ENCODE data around the gene STAT1. TPM values are rescaled to one million over a fixed set of nuclear protein-coding genes. Genes with fewer than 3 reads are reported as not detected.

Gene STAT1
- total RNA-seq, 1 experiment from 2014 or later = 73.4 TPM

GRCh38 chr2:191020742-191021381 lies 6.9 kb upstream of the STAT1 start:
- ChIA-PET POLR2A (no interaction called here), CTCF (no interaction called here)
- DNase-seq (ENCODE audit: low read depth, low spot score) = no peak
- TF ChIP-seq SIN3A (IDR thresholded peaks at IDR 0.05; ENCODE audit: borderline replicate concordance, insufficient read depth, low read depth, low read length) (no peak), POLR2AphosphoS5 (IDR thresholded peaks at IDR 0.05; ENCODE audit: low read depth, low read length) (peak; percentile 9; the same call in 1 of the 2 replicates)
- Histone ChIP-seq H3K4me3 (ENCODE audit: low read depth in 2 of 2, low read length in 2 of 2) (peak overlapping the region; percentile 61 to 67), H3K36me3 (ENCODE audit: control insufficient read depth, insufficient read depth, low read length) (no peaks in the 10 kb centered on the region; the same call in 1 of the 2 replicates), H3K27me3 (ENCODE audit: control insufficient read depth, insufficient read depth, low read length) (no peaks in the 10 kb centered on the region), H3K27ac (ENCODE audit: low read length) (peak overlapping the region; percentile 97), H3K4me1 (ENCODE audit: control insufficient read depth, insufficient read depth, low read length) (peaks cover 26% of the 10 kb centered on the region), H3K9me3 (ENCODE audit: control insufficient read depth, insufficient read depth, low read depth, low read length) (no peaks in the 10 kb centered on the region)
- in situ Hi-C loops (cut with HindIII; ENCODE audit: low pct_unique_long_range_greater_than_20kb, low sequenced_read_pairs) = no loop called here
- intact Hi-C loops (cut with micrococcal nuclease; ENCODE audit: unreplicated experiment) = no loop called here
- ATAC-seq = peak; percentile 46
- TSS peak; percentile 86 for BruUV-seq (replicated peaks)

GRCh38 chr2:191020221-191020741 lies 6.3 kb upstream of the STAT1 start:
- intact Hi-C loops (cut with micrococcal nuclease; ENCODE audit: unreplicated experiment) (no loop called here), in situ Hi-C loops (cut with HindIII; ENCODE audit: low pct_unique_long_range_greater_than_20kb, low sequenced_read_pairs) (no loop called here)
- no TSS peak for BruUV-seq (replicated peaks)
- Histone ChIP-seq H3K4me3 (ENCODE audit: low read depth in 2 of 2, low read length in 2 of 2) (peak overlapping the region; percentile 61 to 67), H3K4me1 (ENCODE audit: control insufficient read depth, insufficient read depth, low read length) (peaks cover 26% of the 10 kb centered on the region), H3K36me3 (ENCODE audit: control insufficient read depth, insufficient read depth, low read length) (no peaks in the 10 kb centered on the region; the same call in 1 of the 2 replicates), H3K27ac (ENCODE audit: low read length) (peak overlapping the region; percentile 97), H3K27me3 (ENCODE audit: control insufficient read depth, insufficient read depth, low read length) (no peaks in the 10 kb centered on the region), H3K9me3 (ENCODE audit: control insufficient read depth, insufficient read depth, low read depth, low read length) (no peaks in the 10 kb centered on the region)
- 0 out of 4 replicates have a peak, but pooled peaks of 1 of the 2 experiments have one; percentile 45 for TF ChIP-seq REST (IDR thresholded peaks at IDR 0.05; ENCODE audit: insufficient read depth in 1 of 2, low read depth in 2 of 2, low read length in 1 of 2)
- peak; percentile 100 for TF ChIP-seq SIN3A (IDR thresholded peaks at IDR 0.05; ENCODE audit: borderline replicate concordance, insufficient read depth, low read depth, low read length)
- TF ChIP-seq POLR2AphosphoS5 (IDR thresholded peaks at IDR 0.05; ENCODE audit: low read depth, low read length) = peak; percentile 98
- no peak for TF ChIP-seq CTCF (IDR thresholded peaks at IDR 0.05)
- peak; percentile 83; the same call in 1 of the 2 replicates for TF ChIP-seq TCF7L2 (IDR thresholded peaks at IDR 0.05; ENCODE audit: low read depth, low read length)
- DNase-seq (ENCODE audit: low read depth, low spot score) (peak; percentile 81), ATAC-seq (peak; percentile 95)
- POLR2A ChIA-PET = interaction anchor here (0.5 kb wide), 1 partner anchor 1043 kb away, joined by 3 read pairs; no protein-coding TSS in a partner anchor
- CTCF ChIA-PET = no interaction called here

- in situ Hi-C loops (cut with HindIII; ENCODE audit: low pct_unique_long_range_greater_than_20kb, low sequenced_read_pairs) = no loop called here
- no TSS peak for BruUV-seq (replicated peaks)
- ChIA-PET CTCF (no interaction called here), POLR2A (no interaction called here)
- Histone ChIP-seq H3K27me3 (ENCODE audit: control insufficient read depth, insufficient read depth, low read length) (no peaks in the 10 kb centered on the region), H3K27ac (ENCODE audit: low read length) (peak overlapping the region; percentile 97), H3K36me3 (ENCODE audit: control insufficient read depth, insufficient read depth, low read length) (no peaks in the 10 kb centered on the region; the same call in 1 of the 2 replicates), H3K4me3 (ENCODE audit: low read depth in 2 of 2, low read length in 2 of 2) (no peak overlapping the region), H3K4me1 (ENCODE audit: control insufficient read depth, insufficient read depth, low read length) (peaks cover 31% of the 10 kb centered on the region), H3K9me3 (ENCODE audit: control insufficient read depth, insufficient read depth, low read depth, low read length) (no peaks in the 10 kb centered on the region)
- DNase-seq (ENCODE audit: low read depth, low spot score) = no peak
- intact Hi-C loops (cut with micrococcal nuclease; ENCODE audit: unreplicated experiment) = no loop called here
- no peak for ATAC-seq
- TF ChIP-seq TCF7L2 (IDR thresholded peaks at IDR 0.05; ENCODE audit: low read depth, low read length) (no peak), SIN3A (IDR thresholded peaks at IDR 0.05; ENCODE audit: borderline replicate concordance, insufficient read depth, low read depth, low read length) (no peak), POLR2AphosphoS5 (IDR thresholded peaks at IDR 0.05; ENCODE audit: low read depth, low read length) (no peak), REST (IDR thresholded peaks at IDR 0.05; ENCODE audit: insufficient read depth in 1 of 2, low read depth in 2 of 2, low read length in 1 of 2) (no peak), CTCF (IDR thresholded peaks at IDR 0.05) (no peak)
Measured at GRCh38 chr2:191019376-191019775, 5.4 kb upstream of the STAT1 start.
